Measurements from ENCODE around the gene FHL3.

The FHL3 gene

DNA sequence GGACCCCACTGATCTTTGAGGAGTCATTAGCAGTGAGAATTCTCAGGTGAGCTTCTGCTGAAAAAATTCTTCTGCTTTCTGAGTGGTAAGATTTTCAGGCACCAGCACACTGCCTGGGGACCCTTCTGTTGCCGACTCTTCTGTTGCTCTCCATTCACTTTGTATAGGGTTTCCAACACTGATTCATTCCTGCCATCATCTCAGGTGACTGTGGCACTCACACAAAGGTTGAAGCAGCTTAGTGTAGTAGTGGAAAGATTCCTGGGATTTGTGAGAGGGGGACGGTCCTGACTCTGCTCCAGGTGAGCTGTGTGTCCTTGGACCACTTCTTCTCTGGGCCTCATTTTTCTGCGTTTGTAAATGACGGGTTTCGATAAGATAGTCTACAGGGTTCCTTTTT lies 16.7 kb upstream of the FHL3 start:
- H3K36me3 ChIP-seq (ENCODE audit: control insufficient read depth, low read depth, low read length): peaks cover 85% of the 10 kb centered on the region
- no peak overlapping the region for H3K27ac ChIP-seq (ENCODE audit: low read length)
- no peaks in the 10 kb centered on the region for H3K27me3 ChIP-seq (ENCODE audit: control insufficient read depth, insufficient read depth, low read length)
- H3K4me3 ChIP-seq (ENCODE audit: low read length): no peak overlapping the region
- no peak overlapping the region for H3K9ac ChIP-seq (ENCODE audit: low read length)
- H3K4me1 ChIP-seq (ENCODE audit: control insufficient read depth, low read depth, low read length): no peaks in the 10 kb centered on the region
- no peaks in the 10 kb centered on the region for H3K9me3 ChIP-seq (ENCODE audit: control insufficient read depth, low read depth, low read length)

DNA sequence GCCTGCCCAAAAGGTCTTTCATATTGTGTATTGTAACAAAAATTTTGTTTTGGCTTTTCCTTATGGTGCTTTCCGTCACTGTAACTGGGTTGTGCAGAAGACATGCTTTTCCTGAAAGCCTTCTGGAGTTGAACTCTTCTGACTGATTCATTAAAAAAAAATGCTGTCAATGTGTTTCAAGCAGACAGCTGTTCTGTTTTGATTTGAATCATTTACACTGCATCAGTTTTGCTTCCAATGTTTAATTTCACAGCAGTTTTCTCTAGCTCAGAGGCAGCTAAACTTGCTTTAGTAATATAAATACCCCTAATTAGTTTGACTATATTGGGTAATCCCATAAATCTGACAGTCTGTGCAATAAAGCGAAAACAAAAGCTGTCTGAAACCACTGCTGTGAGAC lies 15.1 kb upstream of the FHL3 start:
- Histone ChIP-seq H3K36me3 (ENCODE audit: control insufficient read depth, low read depth, low read length) (peaks cover 92% of the 10 kb centered on the region), H3K9ac (ENCODE audit: low read length) (no peak overlapping the region), H3K27ac (ENCODE audit: low read length) (no peak overlapping the region)

DNA sequence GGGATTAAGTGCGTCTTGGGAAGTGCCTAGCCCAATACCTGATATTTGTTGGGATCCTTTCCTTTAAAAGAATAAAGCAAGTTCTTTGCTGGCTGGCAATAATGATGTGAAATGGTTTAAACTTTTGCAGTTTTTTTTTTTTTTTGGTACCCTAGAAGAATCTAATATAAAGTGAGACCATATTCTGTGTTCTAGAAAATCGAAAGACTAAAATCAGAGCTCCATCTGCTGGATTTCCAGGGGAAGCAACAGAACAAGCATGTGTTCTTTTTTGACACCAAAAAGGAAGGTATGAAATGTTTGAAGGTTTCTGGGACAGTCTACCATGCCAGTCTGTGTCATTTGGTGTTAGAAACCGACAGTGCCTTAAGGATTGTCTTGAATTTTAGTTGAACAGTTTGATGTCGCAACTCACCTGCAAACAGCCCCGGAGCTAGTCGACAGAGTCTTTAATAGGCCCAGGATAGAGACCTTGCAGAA lies 13.6 kb upstream of the FHL3 start:
- Histone ChIP-seq H3K27me3 (ENCODE audit: control insufficient read depth, insufficient read depth, low read length) (no peaks in the 10 kb centered on the region), H3K4me1 (ENCODE audit: control insufficient read depth, low read depth, low read length) (no peaks in the 10 kb centered on the region), H3K9me3 (ENCODE audit: control insufficient read depth, low read depth, low read length) (no peaks in the 10 kb centered on the region), H3K9ac (ENCODE audit: low read length) (no peak overlapping the region), H3K27ac (ENCODE audit: low read length) (no peak overlapping the region), H3K36me3 (ENCODE audit: control insufficient read depth, low read depth, low read length) (peaks cover 80% of the 10 kb centered on the region), H3K4me3 (ENCODE audit: low read length) (no peak overlapping the region)

More for the DNA sequence above, 15.1 kb upstream of the FHL3 start:
- H3K4me1 ChIP-seq (ENCODE audit: control insufficient read depth, low read depth, low read length): no peaks in the 10 kb centered on the region
- H3K9me3 ChIP-seq (ENCODE audit: control insufficient read depth, low read depth, low read length): no peaks in the 10 kb centered on the region
- no peaks in the 10 kb centered on the region for H3K27me3 ChIP-seq (ENCODE audit: control insufficient read depth, insufficient read depth, low read length)
- H3K4me3 ChIP-seq (ENCODE audit: low read length): no peak overlapping the region

DNA sequence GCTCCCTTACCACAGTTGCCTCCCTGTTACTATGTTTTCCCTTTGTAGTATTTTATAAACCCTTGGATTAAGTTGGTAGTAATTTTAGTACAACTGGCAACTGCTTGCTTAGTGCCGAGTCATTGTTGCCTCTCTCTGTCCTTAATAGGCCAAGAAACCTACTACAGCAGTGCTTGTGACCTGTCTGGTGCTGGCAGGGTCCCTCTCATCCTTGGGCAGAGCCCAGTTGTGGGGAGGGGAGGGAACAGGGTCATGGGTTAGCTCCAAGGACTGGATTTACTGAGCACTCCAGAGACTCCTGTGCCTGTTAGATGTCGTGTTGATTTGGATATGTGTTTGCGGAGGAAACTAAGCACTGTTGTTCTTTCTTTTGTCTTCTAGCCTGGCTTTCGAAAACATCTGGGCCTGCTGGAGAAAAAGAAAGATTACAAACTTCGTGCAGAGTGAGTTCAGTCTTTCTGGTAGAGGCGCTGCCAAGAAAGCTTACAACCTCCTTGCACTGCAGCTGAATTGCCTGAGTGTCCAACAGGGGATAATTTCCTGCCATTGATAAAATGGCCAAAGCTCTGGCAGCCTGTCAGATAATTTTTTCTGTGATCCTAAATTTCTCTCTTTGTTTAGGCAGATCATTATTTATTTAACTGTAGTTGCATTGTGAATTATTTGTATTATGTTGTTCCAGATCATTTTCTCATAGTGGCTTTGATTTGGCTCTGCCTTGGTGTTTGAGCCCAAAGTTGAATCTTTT lies 10.8 kb upstream of the FHL3 start:
- H3K9ac ChIP-seq (ENCODE audit: low read length): no peak overlapping the region
- H3K27me3 ChIP-seq (ENCODE audit: control insufficient read depth, insufficient read depth, low read length): no peaks in the 10 kb centered on the region
- no peak overlapping the region for H3K27ac ChIP-seq (ENCODE audit: low read length)
- H3K4me1 ChIP-seq (ENCODE audit: control insufficient read depth, low read depth, low read length): no peaks in the 10 kb centered on the region
- peaks cover 53% of the 10 kb centered on the region for H3K36me3 ChIP-seq (ENCODE audit: control insufficient read depth, low read depth, low read length)
- no peaks in the 10 kb centered on the region for H3K9me3 ChIP-seq (ENCODE audit: control insufficient read depth, low read depth, low read length)
- H3K4me3 ChIP-seq (ENCODE audit: low read length): no peak overlapping the region

DNA sequence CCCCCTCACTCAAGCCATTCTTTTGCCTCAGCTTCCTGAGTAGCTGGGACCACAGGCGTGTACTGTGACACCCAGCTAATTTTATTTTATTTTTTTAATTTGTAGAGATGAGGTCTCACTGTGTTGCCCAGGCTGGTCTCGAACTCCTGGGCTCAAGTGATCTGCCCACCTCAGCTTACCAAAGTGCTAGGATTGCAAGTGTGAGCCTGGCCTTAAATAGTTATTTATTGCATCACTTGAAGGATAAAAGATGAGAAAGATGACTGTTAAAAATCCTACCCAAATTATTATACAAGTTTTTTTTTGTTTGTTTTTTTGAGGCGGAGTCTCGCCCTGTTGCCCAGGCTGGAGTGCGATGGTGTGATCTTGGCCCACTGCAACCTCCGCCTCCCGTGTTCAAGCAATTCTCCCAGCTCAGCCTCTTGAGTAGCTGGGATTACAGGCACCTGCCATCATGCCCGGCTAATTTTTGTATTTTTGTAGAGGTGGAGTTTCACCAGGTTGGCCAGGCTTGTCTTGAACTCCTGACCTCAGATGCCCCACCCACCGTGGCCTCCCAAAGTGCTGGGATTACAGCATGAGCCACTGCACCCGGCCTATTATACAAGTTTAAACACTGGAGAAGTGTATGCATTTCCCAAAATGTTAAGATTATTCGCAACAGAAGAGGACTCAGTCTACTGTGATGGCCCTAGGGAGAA lies 9.6 kb upstream of the FHL3 start:
- Histone ChIP-seq H3K27ac (ENCODE audit: low read length) (no peak overlapping the region), H3K4me3 (ENCODE audit: low read length) (no peak overlapping the region), H3K9me3 (ENCODE audit: control insufficient read depth, low read depth, low read length) (no peaks in the 10 kb centered on the region)

DNA sequence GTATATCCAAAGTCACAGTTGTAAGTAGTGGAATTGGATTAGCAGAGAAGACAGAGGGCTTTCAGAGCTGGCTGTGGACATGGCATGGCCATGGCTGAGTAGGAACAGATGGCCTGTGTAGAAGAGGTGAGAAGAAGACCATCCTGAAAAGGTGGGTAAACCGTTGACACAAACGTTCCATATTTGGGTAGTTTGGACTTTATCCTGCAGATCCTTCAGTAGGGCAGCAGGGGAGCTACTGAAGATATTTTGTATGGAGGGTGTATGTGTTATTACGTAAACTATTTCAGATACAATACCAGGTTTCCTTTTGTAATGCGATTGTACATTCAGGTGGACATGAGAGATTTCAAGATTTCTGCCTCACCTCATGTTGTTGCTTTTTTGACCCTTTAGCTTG lies 8.9 kb upstream of the FHL3 start:
- H3K9ac ChIP-seq (ENCODE audit: low read length): no peak overlapping the region
- H3K27ac ChIP-seq (ENCODE audit: low read length): no peak overlapping the region
- H3K9me3 ChIP-seq (ENCODE audit: control insufficient read depth, low read depth, low read length): no peaks in the 10 kb centered on the region
- no peaks in the 10 kb centered on the region for H3K27me3 ChIP-seq (ENCODE audit: control insufficient read depth, insufficient read depth, low read length)
- H3K4me1 ChIP-seq (ENCODE audit: control insufficient read depth, low read depth, low read length): peaks cover 3% of the 10 kb centered on the region
- H3K36me3 ChIP-seq (ENCODE audit: control insufficient read depth, low read depth, low read length): peaks cover 36% of the 10 kb centered on the region
- H3K4me3 ChIP-seq (ENCODE audit: low read length): peak overlapping the region; percentile 89

More for the DNA sequence above, 9.6 kb upstream of the FHL3 start:
- Histone ChIP-seq H3K27me3 (ENCODE audit: control insufficient read depth, insufficient read depth, low read length) (no peaks in the 10 kb centered on the region), H3K36me3 (ENCODE audit: control insufficient read depth, low read depth, low read length) (peaks cover 41% of the 10 kb centered on the region), H3K9ac (ENCODE audit: low read length) (no peak overlapping the region), H3K4me1 (ENCODE audit: control insufficient read depth, low read depth, low read length) (no peaks in the 10 kb centered on the region)

DNA sequence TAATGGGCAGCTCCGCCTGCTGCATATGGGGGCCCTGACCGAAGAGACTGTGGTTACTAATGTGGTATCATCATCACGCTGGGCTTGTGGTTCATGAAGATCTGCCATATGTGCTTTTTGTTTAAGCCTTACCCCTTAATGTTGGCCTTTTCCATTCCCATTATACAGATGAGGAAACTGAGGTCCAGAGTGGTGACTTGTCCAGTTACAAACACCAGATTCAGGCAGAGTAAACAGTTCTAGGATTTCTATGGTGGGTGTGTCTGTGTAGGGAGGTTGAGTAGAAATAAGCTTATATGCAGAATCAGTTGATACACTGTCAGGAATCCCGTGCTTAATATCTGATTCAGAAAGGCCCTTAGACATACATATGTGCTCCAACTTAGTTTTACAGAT lies 7.9 kb upstream of the FHL3 start:
- peak overlapping the region; percentile 89 for H3K4me3 ChIP-seq (ENCODE audit: low read length)
- H3K27me3 ChIP-seq (ENCODE audit: control insufficient read depth, insufficient read depth, low read length): no peaks in the 10 kb centered on the region
- H3K4me1 ChIP-seq (ENCODE audit: control insufficient read depth, low read depth, low read length): peaks cover 6% of the 10 kb centered on the region
- H3K9me3 ChIP-seq (ENCODE audit: control insufficient read depth, low read depth, low read length): no peaks in the 10 kb centered on the region
- peaks cover 28% of the 10 kb centered on the region for H3K36me3 ChIP-seq (ENCODE audit: control insufficient read depth, low read depth, low read length)
- peak overlapping the region; percentile 20 for H3K27ac ChIP-seq (ENCODE audit: low read length)
- H3K9ac ChIP-seq (ENCODE audit: low read length): peak overlapping the region; percentile 84

DNA sequence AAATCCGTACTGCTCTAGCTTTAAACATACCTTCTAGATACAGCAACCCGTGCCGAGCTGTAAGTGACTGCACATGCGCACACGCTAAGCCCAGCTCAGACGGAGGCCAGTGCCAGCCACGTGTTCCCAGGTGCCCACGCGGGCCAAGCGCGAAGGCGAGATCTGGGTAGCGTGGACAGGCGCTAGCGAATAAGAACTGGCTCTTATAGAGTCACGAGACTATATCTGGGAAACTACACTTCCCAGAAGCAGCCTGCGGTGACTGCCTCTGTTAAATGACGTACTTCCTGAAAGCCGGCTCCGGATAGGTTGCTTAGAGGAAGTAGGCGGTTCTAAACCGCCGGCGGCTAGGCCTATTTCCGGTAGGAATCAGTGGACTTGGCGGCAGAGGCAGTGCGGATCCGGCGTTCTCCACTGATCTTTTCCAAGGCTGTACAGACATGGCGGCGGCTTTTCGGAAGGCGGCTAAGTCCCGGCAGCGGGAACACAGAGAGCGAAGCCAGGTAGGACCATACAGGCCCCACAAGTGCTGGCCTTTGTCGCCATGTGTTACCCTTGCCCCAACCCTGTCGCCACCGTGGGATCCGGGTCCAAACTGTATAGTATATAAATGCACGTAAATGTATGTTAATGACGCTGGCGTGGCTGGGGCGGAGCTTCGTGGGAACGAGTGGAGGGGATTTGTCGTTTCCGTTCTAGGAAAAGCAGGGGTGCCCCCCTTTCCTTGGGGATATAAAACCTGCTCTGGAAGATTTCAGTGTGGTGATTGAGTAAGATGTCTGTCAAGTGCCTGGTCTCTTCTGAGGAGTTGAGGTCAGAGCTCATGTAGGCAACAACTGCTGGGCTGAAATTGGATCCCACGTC lies 7.3 kb upstream of the FHL3 start, which contains the start of gene UTP11:
Gene UTP11, plus strand, starts transcription at position 372 of the 864 bp plus-strand sequence. Its CDS starts 69 bp downstream, at position 441.
- peaks cover 21% of the 10 kb centered on the region for H3K36me3 ChIP-seq (ENCODE audit: control insufficient read depth, low read depth, low read length)
- peak within 1 kb of the TSS; percentile 84 for H3K9ac ChIP-seq (ENCODE audit: low read length)
- peak within 1 kb of the TSS; percentile 89 for H3K4me3 ChIP-seq (ENCODE audit: low read length)
- H3K27ac ChIP-seq (ENCODE audit: low read length): peak within 1 kb of the TSS; percentile 20
- H3K4me1 ChIP-seq (ENCODE audit: control insufficient read depth, low read depth, low read length): peaks cover 6% of the 10 kb centered on the region
- H3K9me3 ChIP-seq (ENCODE audit: control insufficient read depth, low read depth, low read length): no peaks in the 10 kb centered on the region
- no peaks in the 10 kb centered on the region for H3K27me3 ChIP-seq (ENCODE audit: control insufficient read depth, insufficient read depth, low read length)

DNA sequence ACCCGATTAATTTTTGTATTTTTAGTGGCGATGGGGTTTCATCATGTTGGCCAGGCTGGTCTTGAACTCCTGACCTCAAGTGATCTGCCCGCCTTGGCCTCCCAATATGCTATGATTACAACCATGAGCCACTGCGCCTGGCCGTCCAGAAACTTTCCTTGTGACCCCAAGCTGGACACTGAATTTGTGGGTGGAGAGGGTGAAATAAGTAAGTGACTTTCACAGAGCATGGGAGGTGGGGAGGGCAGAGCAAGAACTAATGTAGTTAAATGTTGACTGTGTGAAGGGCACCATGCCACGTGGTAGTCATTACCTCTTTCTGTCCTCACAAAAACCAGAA lies 4.5 kb upstream of the FHL3 start:
- Histone ChIP-seq H3K9me3 (ENCODE audit: control insufficient read depth, low read depth, low read length) (no peaks in the 10 kb centered on the region), H3K4me1 (ENCODE audit: control insufficient read depth, low read depth, low read length) (peaks cover 14% of the 10 kb centered on the region), H3K4me3 (ENCODE audit: low read length) (no peak overlapping the region), H3K9ac (ENCODE audit: low read length) (no peak overlapping the region), H3K36me3 (ENCODE audit: control insufficient read depth, low read depth, low read length) (no peaks in the 10 kb centered on the region), H3K27me3 (ENCODE audit: control insufficient read depth, insufficient read depth, low read length) (peaks cover under 1% of the 10 kb centered on the region), H3K27ac (ENCODE audit: low read length) (no peak overlapping the region)

DNA sequence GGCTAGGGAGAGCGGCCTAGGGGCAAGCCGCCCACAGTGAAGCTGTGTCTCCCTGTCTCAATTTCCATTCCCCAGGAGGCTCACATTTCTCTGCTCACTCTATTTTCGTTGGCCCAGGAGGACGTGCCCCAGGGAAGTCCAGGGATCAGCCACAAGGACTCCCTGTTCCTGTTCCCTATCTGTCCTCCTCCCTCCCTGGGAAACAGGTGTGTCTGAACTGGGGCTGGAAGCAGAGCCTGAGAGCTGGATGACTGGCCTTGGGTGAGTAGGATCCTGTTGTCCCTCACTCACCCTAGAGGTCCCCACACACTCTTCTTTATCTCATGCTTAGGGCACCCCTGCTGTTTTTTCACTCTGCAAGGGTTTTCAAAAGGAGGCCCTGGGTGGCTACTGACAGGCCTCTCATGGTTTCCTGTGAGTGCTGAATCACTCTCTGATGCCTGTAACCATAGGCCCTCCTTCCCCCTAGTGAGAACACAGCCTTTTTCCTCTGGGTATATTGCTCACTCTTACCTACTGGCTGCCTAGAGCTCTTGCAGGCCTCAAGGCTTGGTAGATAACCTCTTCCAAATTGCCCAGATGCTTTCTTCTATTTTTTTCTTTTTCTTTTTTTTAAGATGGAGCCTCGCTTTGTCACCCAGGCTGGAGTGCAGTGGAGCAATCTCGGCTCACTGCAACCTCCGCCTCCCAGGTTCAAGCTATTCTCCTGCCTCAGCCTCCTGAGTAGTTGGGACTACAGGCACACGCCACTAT lies 4.0 kb upstream of the FHL3 start:
- no peaks in the 10 kb centered on the region for H3K36me3 ChIP-seq (ENCODE audit: control insufficient read depth, low read depth, low read length)
- no peak overlapping the region for H3K4me3 ChIP-seq (ENCODE audit: low read length)

More for the DNA sequence above, 4.0 kb upstream of the FHL3 start:
- no peak overlapping the region for H3K27ac ChIP-seq (ENCODE audit: low read length)
- H3K4me1 ChIP-seq (ENCODE audit: control insufficient read depth, low read depth, low read length): peaks cover 18% of the 10 kb centered on the region
- H3K9me3 ChIP-seq (ENCODE audit: control insufficient read depth, low read depth, low read length): no peaks in the 10 kb centered on the region
- H3K27me3 ChIP-seq (ENCODE audit: control insufficient read depth, insufficient read depth, low read length): peaks cover 6% of the 10 kb centered on the region
- peak overlapping the region; percentile 19 for H3K9ac ChIP-seq (ENCODE audit: low read length)

Measured in iPS-18a (cell line).